Stimulated activated CD4-positive, alpha-beta T cell treated with anti-CD3 and anti-CD28 coated beads, TNF-alpha, amount 100 ng/mL, for 1 hour (primary cell): ENCODE data around the gene GLMN.
A peak's percentile ranks its signal among the peaks of the same experiment; 100 is the strongest.

ENCODE experiments used
- DNase-seq, 3 donors: peaks; one replicate each; pipeline ENCODE4 v3.0.0-alpha.2; 2020; ENCODE audit warnings: low read depth in 3 of 3, low spot score in 1 of 3

The GLMN gene

GRCh38 chr1:92298573-92299476 is at the start of gene GLMN, which contains the start of gene RPAP2:
Gene GLMN, minus strand, starts transcription at chr1:92298987. Its CDS starts 988 bp downstream, at chr1:92297999.
Gene RPAP2, plus strand, starts transcription at chr1:92299059. Its CDS starts 15 bp downstream, at chr1:92299074.
- DNase-seq: peak; percentile 19 to 60 (median 44)

- no peak for DNase-seq
Measured at GRCh38 chr1:92346866-92347640, 48.3 kb upstream of the GLMN start.

- DNase-seq: no peak
Measured at GRCh38 chr1:92343061-92343460, 44.3 kb upstream of the GLMN start.

GRCh38 chr1:92342401-92342800 is 43.6 kb upstream of the GLMN start:
- no peak for DNase-seq

GRCh38 chr1:92340154-92340553 is 41.4 kb upstream of the GLMN start:
- no peak for DNase-seq

GRCh38 chr1:92333668-92334067 is 34.9 kb upstream of the GLMN start:
- DNase-seq: no peak

- no peak for DNase-seq
Measured at GRCh38 chr1:92329347-92330129, 30.8 kb upstream of the GLMN start.

GRCh38 chr1:92327794-92328193 is 29.0 kb upstream of the GLMN start:
- no peak for DNase-seq

GRCh38 chr1:92326681-92327080 is 27.9 kb upstream of the GLMN start:
- DNase-seq: no peak

- no peak for DNase-seq
Measured at GRCh38 chr1:92324784-92325183, 26.0 kb upstream of the GLMN start.

- no peak for DNase-seq
Measured at GRCh38 chr1:92323473-92324453, 25.0 kb upstream of the GLMN start.

- DNase-seq: no peak
Measured at GRCh38 chr1:92317836-92318493, 19.2 kb upstream of the GLMN start.

- peak in 1 of 3 donors; percentile 9 for DNase-seq
Measured at GRCh38 chr1:92315766-92316599, 17.2 kb upstream of the GLMN start.

GRCh38 chr1:92314024-92314423 is 15.2 kb upstream of the GLMN start:
- DNase-seq: no peak

- no peak for DNase-seq
Measured at GRCh38 chr1:92310185-92310597, 11.4 kb upstream of the GLMN start.

GRCh38 chr1:92307980-92308379 is 9.2 kb upstream of the GLMN start:
- no peak for DNase-seq

GRCh38 chr1:92306020-92306419 is 7.2 kb upstream of the GLMN start:
- no peak for DNase-seq

GRCh38 chr1:92301021-92301420 is 2.2 kb upstream of the GLMN start:
- DNase-seq: no peak
